Hepatocyte (in vitro differentiated cells): Measurements from ENCODE around the gene C11orf24. TPM values are rescaled to one million over a fixed set of nuclear protein-coding genes. Genes with fewer than 3 reads are reported as not detected.

ENCODE experiments used
- DNase-seq: peaks from one replicate; pipeline ENCODE4 v3.0.0-alpha.2; 2016; ENCODE audit warnings: low spot score
- H2AFZ ChIP-seq: fragments of 200-600 bp; sonication (generic); 2 replicates; pipeline ENCODE4 v1.6.0; 2016; ENCODE audit warnings: antibody characterized with exemption, mild to moderate bottlenecking
- H3K27ac ChIP-seq: fragments of 200-600 bp; sonication (generic); 2 replicates; pipeline ENCODE4 v1.5.1; 2016; ENCODE audit warnings: mild to moderate bottlenecking
- H3K27me3 ChIP-seq: fragments of 200-600 bp; sonication (generic); 2 replicates; pipeline ENCODE4 v1.6.1; 2016
- H3K36me3 ChIP-seq: fragments of 200-600 bp; sonication (generic); replicated peaks from 2 replicates; pipeline ENCODE4 v1.5.1; 2016; ENCODE audit warnings: low read depth; ENCODE audit not compliant: insufficient read depth
- H3K4me1 ChIP-seq: fragments of 200-600 bp; sonication (generic); 2 replicates; pipeline ENCODE4 v1.5.1; 2016; ENCODE audit warnings: mild to moderate bottlenecking, moderate library complexity; ENCODE audit not compliant: insufficient read depth
- H3K4me2 ChIP-seq: fragments of 200-600 bp; sonication (generic); 2 replicates; pipeline ENCODE4 v1.6.0; 2016
- H3K4me3 ChIP-seq: fragments of 200-600 bp; sonication (generic); 2 replicates; pipeline ENCODE4 v1.5.1; 2016; ENCODE audit warnings: mild to moderate bottlenecking
- H3K79me2 ChIP-seq: fragments of 200-600 bp; sonication (generic); 2 replicates; pipeline ENCODE4 v1.6.0; 2017; ENCODE audit warnings: mild to moderate bottlenecking
- H3K9me2 ChIP-seq: fragments of 200-600 bp; sonication (generic); replicated peaks from 2 replicates; pipeline ENCODE4 v1.6.0; 2017; ENCODE audit warnings: mild to moderate bottlenecking; ENCODE audit not compliant: insufficient read depth
- H3K9me3 ChIP-seq: fragments of 200-600 bp; sonication (generic); 2 replicates; pipeline ENCODE4 v1.5.1; 2016; ENCODE audit warnings: low read depth, mild to moderate bottlenecking
- H4K20me1 ChIP-seq: fragments of 200-600 bp; sonication (generic); 2 replicates; pipeline ENCODE4 v1.6.0; 2016; ENCODE audit warnings: mild to moderate bottlenecking; ENCODE audit not compliant: insufficient read depth, poor library complexity, severe bottlenecking
- EZH2 ChIP-seq: fragments of 200-600 bp; sonication (generic); IDR thresholded peaks from 2 replicates; pipeline ENCODE4 v1.6.1; 2016; ENCODE audit warnings: antibody characterized with exemption, mild to moderate bottlenecking, borderline replicate concordance
- EZH2phosphoT487 ChIP-seq: fragments of 200-600 bp; sonication (generic); IDR thresholded peaks from one replicate; pipeline ENCODE4 v1.6.1; 2018; ENCODE audit warnings: antibody characterized with exemption, mild to moderate bottlenecking, low read depth, moderate library complexity; ENCODE audit not compliant: unreplicated experiment, severe bottlenecking
- WGBS: methylation state at CpG from one replicate; pipeline ENCODE4 v1.1.6; 2016; ENCODE audit warnings: low lambda C conversion rate; ENCODE audit errors: missing lambda C conversion rate; 5-methylcytosine and 5-hydroxymethylcytosine counted together
- polyA plus RNA-seq: library from polyadenylated mRNA; unstranded; fragments of >200 nt; fragmentation: Nextera tagmentation; extraction: Ambion mirVana; gene quantifications from 2 replicates; pipeline ENCODE4 v1.2.1, GENCODE V29; 2016
- total RNA-seq: library from RNA; depleted of rRNA; stranded (reverse); fragments of >200 nt; gene quantifications from 2 replicates; pipeline ENCODE4 v1.2.3, GENCODE V29; 2014
- TF ChIP-seq, protein P1 (sequence below): fragments of 200-600 bp; sonication (generic); IDR thresholded peaks from 2 replicates; pipeline ENCODE4 v1.5.1; 2016; ENCODE audit warnings: antibody characterized with exemption, mild to moderate bottlenecking; ENCODE audit not compliant: poor library complexity

C11orf24 gene
- total and polyA plus RNA-seq, 2 experiments from 2014 or later, result 55.6 to 76.2 TPM

- Histone ChIP-seq H3K4me3 (peak overlapping the region; percentile 72), H4K20me1 (peaks cover 31% of the 10 kb centered on the region), H3K79me2 (peaks cover 63% of the 10 kb centered on the region), H3K9me3 (no peaks in the 10 kb centered on the region), H3K27me3 (no peaks in the 10 kb centered on the region), H2AFZ (peak overlapping the region; percentile 24), H3K4me2 (peak overlapping the region; percentile 78), H3K4me1 (peaks cover 28% of the 10 kb centered on the region), H3K9me2 (no peaks in the 10 kb centered on the region), H3K36me3 (no peaks in the 10 kb centered on the region), H3K27ac (peak overlapping the region; percentile 93)
- 17% methylated on average over 27 of the region's 27 CpGs for WGBS
- peak; percentile 59 for DNase-seq
- TF ChIP-seq, protein P1, sequence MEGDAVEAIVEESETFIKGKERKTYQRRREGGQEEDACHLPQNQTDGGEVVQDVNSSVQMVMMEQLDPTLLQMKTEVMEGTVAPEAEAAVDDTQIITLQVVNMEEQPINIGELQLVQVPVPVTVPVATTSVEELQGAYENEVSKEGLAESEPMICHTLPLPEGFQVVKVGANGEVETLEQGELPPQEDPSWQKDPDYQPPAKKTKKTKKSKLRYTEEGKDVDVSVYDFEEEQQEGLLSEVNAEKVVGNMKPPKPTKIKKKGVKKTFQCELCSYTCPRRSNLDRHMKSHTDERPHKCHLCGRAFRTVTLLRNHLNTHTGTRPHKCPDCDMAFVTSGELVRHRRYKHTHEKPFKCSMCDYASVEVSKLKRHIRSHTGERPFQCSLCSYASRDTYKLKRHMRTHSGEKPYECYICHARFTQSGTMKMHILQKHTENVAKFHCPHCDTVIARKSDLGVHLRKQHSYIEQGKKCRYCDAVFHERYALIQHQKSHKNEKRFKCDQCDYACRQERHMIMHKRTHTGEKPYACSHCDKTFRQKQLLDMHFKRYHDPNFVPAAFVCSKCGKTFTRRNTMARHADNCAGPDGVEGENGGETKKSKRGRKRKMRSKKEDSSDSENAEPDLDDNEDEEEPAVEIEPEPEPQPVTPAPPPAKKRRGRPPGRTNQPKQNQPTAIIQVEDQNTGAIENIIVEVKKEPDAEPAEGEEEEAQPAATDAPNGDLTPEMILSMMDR, result no peak
- TF ChIP-seq EZH2phosphoT487, result no peak
- TF ChIP-seq EZH2, result no peak
Observed at GRCh38 chr11:68314203-68315170, 42.7 kb upstream of the C11orf24 start.

DNA sequence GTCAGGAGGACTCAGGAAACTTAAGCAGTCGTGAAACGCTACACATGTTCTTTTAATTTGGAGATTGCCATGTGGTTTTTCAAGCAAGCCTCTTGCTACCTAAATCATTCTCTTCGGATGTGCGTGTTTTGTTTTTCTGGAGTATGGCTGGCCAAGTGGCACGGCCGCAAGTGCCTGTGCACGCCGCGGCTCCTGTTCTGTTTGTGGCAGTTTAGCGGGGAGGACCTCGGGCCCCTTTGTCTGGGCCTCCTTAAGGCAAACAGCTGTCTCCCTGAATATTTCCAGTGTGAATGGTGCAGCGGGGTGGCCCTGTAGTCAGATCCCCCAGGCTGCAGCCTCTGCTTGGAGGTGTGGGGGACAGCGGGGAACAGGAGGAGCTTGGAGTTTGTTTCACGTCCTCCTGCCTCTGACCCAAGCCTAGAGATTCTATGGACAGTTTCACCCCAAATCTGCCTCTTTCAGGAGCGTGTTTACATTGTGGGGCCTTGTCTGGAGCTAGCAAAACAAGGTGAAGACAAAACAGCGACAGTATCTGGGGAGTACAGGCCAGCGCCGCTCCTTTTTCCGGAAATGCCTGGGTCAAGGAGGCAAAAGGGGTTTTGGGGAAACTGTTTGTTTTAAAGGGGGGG is 41.9 kb upstream of the C11orf24 start:
- H3K9me2 ChIP-seq, result no peaks in the 10 kb centered on the region
- H3K27me3 ChIP-seq, result no peaks in the 10 kb centered on the region
- H3K9me3 ChIP-seq, result no peaks in the 10 kb centered on the region
- H3K27ac ChIP-seq, result peak overlapping the region; percentile 93
- peaks cover 29% of the 10 kb centered on the region for H4K20me1 ChIP-seq
- H3K4me3 ChIP-seq, result peak overlapping the region; percentile 72
- no peak for TF ChIP-seq EZH2phosphoT487
- TF ChIP-seq EZH2, result no peak
- TF ChIP-seq, protein P1, result no peak
- DNase-seq, result peak; percentile 54
- no peak overlapping the region for H2AFZ ChIP-seq
- 4% methylated on average over 19 of the region's 19 CpGs for WGBS
- peaks cover 55% of the 10 kb centered on the region for H3K79me2 ChIP-seq
- H3K4me2 ChIP-seq, result peak overlapping the region; percentile 78
- H3K36me3 ChIP-seq, result no peaks in the 10 kb centered on the region
- H3K4me1 ChIP-seq, result peaks cover 28% of the 10 kb centered on the region

DNA sequence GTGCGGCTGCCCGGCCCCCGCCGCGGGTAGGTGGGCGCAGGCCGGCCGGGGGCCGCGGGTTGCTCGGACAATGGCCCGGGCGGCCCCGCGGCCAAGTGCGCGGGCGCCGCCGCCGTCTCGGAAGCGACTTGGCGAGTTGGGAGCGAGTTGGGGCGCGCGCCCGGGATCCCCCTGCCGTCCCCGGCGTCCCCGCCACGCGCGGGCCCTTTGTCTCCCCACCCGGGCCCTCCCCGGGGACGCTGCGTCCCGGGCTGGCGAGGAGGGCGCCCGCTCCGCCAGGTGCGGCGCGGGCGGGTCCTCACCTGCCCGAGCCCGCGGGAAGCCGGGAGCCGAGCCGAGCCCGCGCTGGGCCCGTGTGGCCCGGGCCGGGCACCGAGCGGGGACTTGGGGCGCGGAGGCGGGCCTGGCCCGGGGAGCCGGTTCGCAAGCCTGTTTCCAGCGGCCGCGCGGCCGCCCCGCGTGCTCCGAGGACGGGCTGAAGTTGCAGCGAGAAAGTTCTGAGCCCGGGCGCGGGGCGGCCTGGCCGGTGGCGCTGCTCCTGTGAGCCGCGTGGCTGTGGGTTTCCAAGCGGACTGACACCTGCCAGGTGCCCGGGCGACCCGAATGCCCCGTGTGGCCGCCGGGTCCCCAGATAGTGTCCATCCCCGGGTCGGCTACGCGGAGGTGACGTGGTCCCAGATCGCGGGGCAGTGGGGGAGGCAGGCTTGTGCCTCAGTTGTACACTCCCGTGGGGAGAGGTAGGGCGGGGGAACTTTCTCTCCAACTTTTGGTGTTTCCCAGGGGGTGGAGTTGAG is 41.2 kb upstream of the C11orf24 start:
- H3K4me2 ChIP-seq, result peak overlapping the region; percentile 78
- H3K4me3 ChIP-seq, result peak overlapping the region; percentile 72
- no peaks in the 10 kb centered on the region for H3K9me3 ChIP-seq
- no peaks in the 10 kb centered on the region for H3K9me2 ChIP-seq
- whole genome bisulfite sequencing, result 2% methylated on average over 45 of the region's 102 CpGs
- H4K20me1 ChIP-seq, result peaks cover 25% of the 10 kb centered on the region
- DNase-seq, result peak; percentile 47
- peaks cover 48% of the 10 kb centered on the region for H3K79me2 ChIP-seq
- H3K36me3 ChIP-seq, result no peaks in the 10 kb centered on the region
- H3K4me1 ChIP-seq, result peaks cover 28% of the 10 kb centered on the region
- H3K27me3 ChIP-seq, result no peaks in the 10 kb centered on the region
- TF ChIP-seq EZH2phosphoT487 (no peak), EZH2 (no peak)
- TF ChIP-seq, protein P1, result no peak
- H2AFZ ChIP-seq, result no peak overlapping the region
- H3K27ac ChIP-seq, result peak overlapping the region; percentile 93
